Spleen (tissue), 7 donors: ENCODE measurements around the gene PRSS57.

Source experiments
- POLR2AphosphoS5 ChIP-seq, 3 donors: sonication (generic); formaldehyde crosslinking; IDR thresholded peaks; one replicate each; pipeline ENCODE4 v1.5.1; 2017; ENCODE audit warnings: antibody characterized with exemption in 3 of 3
- TF ChIP-seq, protein P1 (sequence below), 11 experiments: fragments of 200-600 bp in 7 of 11; fragments of 450-650 bp in 4 of 11; sonication (generic) in 4 of 11; IDR thresholded peaks in 8 of 11; conservative IDR thresholded peaks in 3 of 11; 1 replicate in 7 of 11; 2 replicates in 4 of 11; pipeline versions ENCODE4 v1.4.0 to v1.8.0; 2016 to 2021; ENCODE audit warnings: antibody characterized with exemption in 11 of 11, inconsistent platforms in 4 of 11, mild to moderate bottlenecking in 1 of 11
- donor health status: DM: no; HTN: no; CAD: no; lungs with moderate emphysema.
- donor health status: DM: no; HTN: no; CAD: no.
- donor health status: DM: no; HTN: no; CAD: no.

DNA sequence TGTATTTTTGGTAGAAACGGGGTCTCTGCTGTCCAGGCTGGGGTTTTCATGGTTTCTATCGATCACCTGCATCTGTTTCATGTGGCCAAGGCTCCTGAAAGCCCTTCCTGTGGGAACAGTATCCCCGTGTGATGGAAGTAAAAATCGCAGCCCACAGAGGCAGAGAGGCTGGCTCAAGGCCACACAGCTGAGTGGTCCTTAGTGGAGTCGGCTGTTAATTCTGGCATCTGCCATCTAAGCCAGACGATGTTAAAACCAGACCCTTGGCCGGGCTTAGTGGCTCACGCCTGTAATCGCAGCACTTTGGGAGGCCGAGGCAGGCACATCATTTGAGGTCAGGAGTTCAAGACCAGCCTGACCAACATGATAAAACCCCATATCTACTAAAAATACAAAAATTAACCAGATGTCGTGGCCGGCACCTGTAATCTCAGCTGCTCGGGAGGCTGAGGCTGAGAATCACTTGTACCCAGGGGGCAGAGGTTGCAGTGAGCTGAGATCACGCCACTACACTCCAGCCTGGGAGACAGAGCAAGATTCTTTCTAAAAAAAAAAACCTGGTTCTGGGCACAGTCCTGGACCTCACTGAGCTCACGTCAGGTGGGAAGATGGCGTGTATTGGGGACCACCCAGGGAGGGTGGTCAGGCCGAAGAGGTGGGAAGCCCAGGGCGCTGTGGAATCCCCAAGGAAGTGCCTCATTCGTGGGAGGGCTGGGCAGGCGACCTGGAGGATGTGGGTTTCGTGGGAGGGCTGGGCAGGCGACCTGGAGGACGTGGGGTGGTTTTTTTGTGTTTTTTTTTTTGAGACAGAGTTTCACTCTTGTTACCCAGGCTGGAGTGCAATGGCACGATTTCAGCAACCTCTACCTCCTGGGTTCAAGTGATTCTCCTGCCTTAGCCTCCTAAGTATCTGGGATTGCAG lies 37.2 kb upstream of the PRSS57 start:
- TF ChIP-seq, protein P1, sequence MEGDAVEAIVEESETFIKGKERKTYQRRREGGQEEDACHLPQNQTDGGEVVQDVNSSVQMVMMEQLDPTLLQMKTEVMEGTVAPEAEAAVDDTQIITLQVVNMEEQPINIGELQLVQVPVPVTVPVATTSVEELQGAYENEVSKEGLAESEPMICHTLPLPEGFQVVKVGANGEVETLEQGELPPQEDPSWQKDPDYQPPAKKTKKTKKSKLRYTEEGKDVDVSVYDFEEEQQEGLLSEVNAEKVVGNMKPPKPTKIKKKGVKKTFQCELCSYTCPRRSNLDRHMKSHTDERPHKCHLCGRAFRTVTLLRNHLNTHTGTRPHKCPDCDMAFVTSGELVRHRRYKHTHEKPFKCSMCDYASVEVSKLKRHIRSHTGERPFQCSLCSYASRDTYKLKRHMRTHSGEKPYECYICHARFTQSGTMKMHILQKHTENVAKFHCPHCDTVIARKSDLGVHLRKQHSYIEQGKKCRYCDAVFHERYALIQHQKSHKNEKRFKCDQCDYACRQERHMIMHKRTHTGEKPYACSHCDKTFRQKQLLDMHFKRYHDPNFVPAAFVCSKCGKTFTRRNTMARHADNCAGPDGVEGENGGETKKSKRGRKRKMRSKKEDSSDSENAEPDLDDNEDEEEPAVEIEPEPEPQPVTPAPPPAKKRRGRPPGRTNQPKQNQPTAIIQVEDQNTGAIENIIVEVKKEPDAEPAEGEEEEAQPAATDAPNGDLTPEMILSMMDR (IDR thresholded peaks at IDR 0.05 in 8 of 11, conservative IDR thresholded peaks at IDR 0.05 in 3 of 11) = no peak
- TF ChIP-seq POLR2AphosphoS5 (IDR thresholded peaks at IDR 0.05) = no peak
